Fibroblast of lung (primary cell): Measurements from ENCODE around the gene PALMD. TPM values are rescaled to one million over a fixed set of nuclear protein-coding genes. Genes with fewer than 3 reads are reported as not detected.

Experiments
- DNase-seq, 2 donors: peaks; one replicate each; pipeline versions ENCODE4 v3.0.0 to v3.0.0-alpha.2; 2010; ENCODE audit warnings: low read depth in 2 of 2
- H2AFZ ChIP-seq: 2 replicates; pipeline ENCODE4 v1.5.1; 2012; ENCODE audit warnings: low read length, control low read depth, inconsistent platforms
- H3K27ac ChIP-seq: 2 replicates; pipeline ENCODE4 v1.5.1; 2011; ENCODE audit warnings: low read length, control low read depth; ENCODE audit not compliant: insufficient read depth
- H3K27me3 ChIP-seq: 2 replicates; pipeline ENCODE4 v1.5.1; 2011; ENCODE audit warnings: mild to moderate bottlenecking, low read length; ENCODE audit not compliant: control insufficient read depth, insufficient read depth
- H3K36me3 ChIP-seq: 2 replicates; pipeline ENCODE4 v1.5.1; 2011; ENCODE audit warnings: low read length; ENCODE audit not compliant: control insufficient read depth, insufficient read depth
- H3K4me1 ChIP-seq: 2 replicates; pipeline ENCODE4 v1.5.1; 2011; ENCODE audit warnings: low read length; ENCODE audit not compliant: control insufficient read depth, insufficient read depth; ENCODE audit errors: extremely low read depth
- H3K4me2 ChIP-seq: 2 replicates; pipeline ENCODE4 v1.5.1; 2011; ENCODE audit warnings: low read length, control low read depth; ENCODE audit not compliant: insufficient read depth; ENCODE audit errors: extremely low read depth
- H3K4me3 ChIP-seq, 4 experiments: fragments of 200-600 bp in 1 of 4; sonication (generic) in 1 of 4; replicated peaks in 1 of 4; 2 replicates each; pipeline ENCODE4 v1.5.1; 2011 to 2016; ENCODE audit warnings: low read length in 4 of 4, low read depth in 3 of 4, mild to moderate bottlenecking in 3 of 4, control low read depth in 2 of 4, inconsistent platforms in 1 of 4, mixed read lengths in 1 of 4; ENCODE audit not compliant: insufficient read depth in 1 of 4; ENCODE audit errors: control extremely low read depth in 1 of 4
- H3K79me2 ChIP-seq: 2 replicates; pipeline ENCODE4 v1.5.1; 2012; ENCODE audit warnings: mild to moderate bottlenecking, low read length, inconsistent platforms; ENCODE audit not compliant: control insufficient read depth, insufficient read depth
- H3K9ac ChIP-seq: 2 replicates; pipeline ENCODE4 v1.5.1; 2011; ENCODE audit warnings: mild to moderate bottlenecking, low read length, control low read depth; ENCODE audit not compliant: insufficient read depth
- H3K9me3 ChIP-seq: 2 replicates; pipeline ENCODE4 v1.5.1; 2012; ENCODE audit warnings: low read depth, low read length; ENCODE audit not compliant: control insufficient read depth, insufficient read depth
- H4K20me1 ChIP-seq: 2 replicates; pipeline ENCODE4 v1.5.1; 2011; ENCODE audit warnings: low read length; ENCODE audit not compliant: control insufficient read depth, insufficient read depth; ENCODE audit errors: extremely low read depth
- CTCF ChIP-seq, 2 donors: IDR thresholded peaks in 1 of 2; conservative IDR thresholded peaks in 1 of 2; 1 replicate in 1 of 2; 2 replicates in 1 of 2; pipeline ENCODE4 v1.5.1; 2011 to 2012; ENCODE audit warnings: low read length in 2 of 2, control low read depth in 1 of 2, inconsistent platforms in 1 of 2, low read depth in 1 of 2, mild to moderate bottlenecking in 1 of 2
- EZH2 ChIP-seq: IDR thresholded peaks from 2 replicates; pipeline ENCODE4 v1.5.1; 2012; ENCODE audit warnings: low read length, control low read depth, mild to moderate bottlenecking; ENCODE audit errors: missing control alignments
- polyA plus RNA-seq, 2 donors: library from polyadenylated mRNA; depleted of rRNA in 1 of 2; stranded (reverse) in 1 of 2; unstranded in 1 of 2; fragments of >200 nt; gene quantifications; 2 replicates each; pipeline ENCODE4 v1.2.1, GENCODE V29; 2011 to 2012; ENCODE audit warnings: missing spikeins in 1 of 2
- total RNA-seq: library from RNA; depleted of rRNA; stranded (reverse); fragments of >200 nt; gene quantifications from 2 replicates; pipeline ENCODE4 v1.2.1, GENCODE V29; 2014

PALMD gene
- total and polyA plus RNA-seq, 2 donors (not counting 1 experiment from before 2014, with no cell fraction given): 1.5 to 31.0 TPM

GRCh38 chr1:99641558-99641957 lies 4.4 kb upstream of the PALMD start:
- Histone ChIP-seq H2AFZ (no peak overlapping the region), H3K4me3 (no peak overlapping the region), H4K20me1 (no peaks in the 10 kb centered on the region), H3K9ac (no peak overlapping the region), H3K27ac (no peak overlapping the region), H3K79me2 (no peaks in the 10 kb centered on the region), H3K27me3 (no peaks in the 10 kb centered on the region), H3K36me3 (no peaks in the 10 kb centered on the region), H3K4me1 (peaks cover 2% of the 10 kb centered on the region), H3K4me2 (no peak overlapping the region), H3K9me3 (no peaks in the 10 kb centered on the region)
- TF ChIP-seq CTCF (conservative IDR thresholded peaks at IDR 0.05 in 1 of 2, IDR thresholded peaks at IDR 0.05 in 1 of 2; ENCODE audit: low read depth in 1 of 2, low read length in 2 of 2): no peak
- no peak for TF ChIP-seq EZH2
- DNase-seq: no peak

- Histone ChIP-seq H3K4me2 (no peak overlapping the region), H2AFZ (no peak overlapping the region), H3K4me1 (peaks cover 2% of the 10 kb centered on the region), H3K79me2 (no peaks in the 10 kb centered on the region), H3K27ac (no peak overlapping the region), H3K27me3 (no peaks in the 10 kb centered on the region), H4K20me1 (no peaks in the 10 kb centered on the region), H3K4me3 (no peak overlapping the region), H3K9me3 (no peaks in the 10 kb centered on the region), H3K36me3 (no peaks in the 10 kb centered on the region), H3K9ac (no peak overlapping the region)
- no peak for DNase-seq
- TF ChIP-seq CTCF (conservative IDR thresholded peaks at IDR 0.05 in 1 of 2, IDR thresholded peaks at IDR 0.05 in 1 of 2; ENCODE audit: low read depth in 1 of 2, low read length in 2 of 2) (no peak), EZH2 (no peak)
Observed at GRCh38 chr1:99642053-99642452, 3.9 kb upstream of the PALMD start.

- no peaks in the 10 kb centered on the region for H3K36me3 ChIP-seq
- no peaks in the 10 kb centered on the region for H3K79me2 ChIP-seq
- H2AFZ ChIP-seq: no peak overlapping the region
- peak in 1 of 2 donors; percentile 37 for DNase-seq
- TF ChIP-seq EZH2: no peak
- TF ChIP-seq CTCF (conservative IDR thresholded peaks at IDR 0.05 in 1 of 2, IDR thresholded peaks at IDR 0.05 in 1 of 2; ENCODE audit: low read depth in 1 of 2, low read length in 2 of 2): no peak
- no peaks in the 10 kb centered on the region for H3K9me3 ChIP-seq
- H3K27ac ChIP-seq: no peak overlapping the region
- peaks cover 2% of the 10 kb centered on the region for H3K4me1 ChIP-seq
- H3K27me3 ChIP-seq: no peaks in the 10 kb centered on the region
- H4K20me1 ChIP-seq: no peaks in the 10 kb centered on the region
- H3K9ac ChIP-seq: no peak overlapping the region
- no peak overlapping the region for H3K4me3 ChIP-seq
- H3K4me2 ChIP-seq: no peak overlapping the region
Observed at GRCh38 chr1:99643021-99643779, 2.7 kb upstream of the PALMD start.
